Measurements from ENCODE around the gene TRIM15. TPM values are rescaled to one million over a fixed set of nuclear protein-coding genes. Genes with fewer than 3 reads are reported as not detected.
A peak's percentile ranks its signal among the peaks of the same experiment; 100 is the strongest.
"Not testable (repeated sequence)": the region's sequence is repeated elsewhere in the genome, so short reads cannot be mapped to it uniquely, and the experiment has no call there.

TRIM15 gene
- total and polyA plus RNA-seq, 2 experiments from 2014 or later, result not detected

GRCh38 chr6:30219244-30219643, 55.9 kb downstream of the TRIM15 start:
- WGBS, 2 experiments (ENCODE audit: low coverage in 1 of 2, low lambda C conversion rate in 2 of 2, missing lambda C conversion rate in 2 of 2), result 0% methylated on average over 1 of the region's 1 CpG
- Histone ChIP-seq H4K20me1 (ENCODE audit: insufficient read depth) (no peaks in the 10 kb centered on the region), H3F3A (ENCODE audit: insufficient read depth) (no peaks in the 10 kb centered on the region), H3K9me2 (ENCODE audit: insufficient read depth) (no peaks in the 10 kb centered on the region), H3K9ac (no peak overlapping the region), H3K9me3 (ENCODE audit: low read depth) (no peaks in the 10 kb centered on the region), H3K4me3 (no peak overlapping the region), H3K4me1 (ENCODE audit: insufficient read depth) (no peaks in the 10 kb centered on the region), H3K36me3 (ENCODE audit: low read depth) (no peaks in the 10 kb centered on the region), H3K4me2 (ENCODE audit: unreplicated experiment) (no peak overlapping the region), H3K79me2 (ENCODE audit: insufficient read depth) (no peaks in the 10 kb centered on the region), H2AFZ (no peak overlapping the region), H3K27ac (no peak overlapping the region), H3K27me3 (replicated peaks; ENCODE audit: insufficient read depth) (no peaks in the 10 kb centered on the region)
- in situ Hi-C loops (cut with MboI), result no loop called here
- peak; percentile 73 for DNase-seq
- TF ChIP-seq EZH2phosphoT487 (IDR thresholded peaks at IDR 0.05; ENCODE audit: insufficient read depth, low read depth), result no peak
- TF ChIP-seq EZH2 (IDR thresholded peaks at IDR 0.05; ENCODE audit: insufficient read depth, poor library complexity, severe bottlenecking), result no peak

- H3K79me2 ChIP-seq (ENCODE audit: insufficient read depth); DNase-seq; H4K20me1 ChIP-seq (ENCODE audit: insufficient read depth); H3K9me3 ChIP-seq (ENCODE audit: low read depth); H3K9me2 ChIP-seq (ENCODE audit: insufficient read depth); H3F3A ChIP-seq (ENCODE audit: insufficient read depth); H2AFZ ChIP-seq; H3K4me1 ChIP-seq (ENCODE audit: insufficient read depth); H3K36me3 ChIP-seq (ENCODE audit: low read depth); in situ Hi-C loops (cut with MboI); H3K27ac ChIP-seq; H3K4me2 ChIP-seq (ENCODE audit: unreplicated experiment); H3K27me3 ChIP-seq (replicated peaks; ENCODE audit: insufficient read depth); H3K9ac ChIP-seq; H3K4me3 ChIP-seq: not testable (repeated sequence)
- 60% methylated on average over 6 of the region's 6 CpGs for WGBS, 2 experiments (ENCODE audit: low coverage in 1 of 2, low lambda C conversion rate in 2 of 2, missing lambda C conversion rate in 2 of 2)
These were observed 58.0 kb downstream of the TRIM15 start for GRCh38 chr6:30221395-30221794.

- H3K9me3 ChIP-seq (ENCODE audit: low read depth); H3K27me3 ChIP-seq (replicated peaks; ENCODE audit: insufficient read depth); H3K27ac ChIP-seq; H3K4me3 ChIP-seq; H3K4me2 ChIP-seq (ENCODE audit: unreplicated experiment); H3K9me2 ChIP-seq (ENCODE audit: insufficient read depth); H3K36me3 ChIP-seq (ENCODE audit: low read depth); in situ Hi-C loops (cut with MboI); H3F3A ChIP-seq (ENCODE audit: insufficient read depth); H3K79me2 ChIP-seq (ENCODE audit: insufficient read depth); H4K20me1 ChIP-seq (ENCODE audit: insufficient read depth); H3K4me1 ChIP-seq (ENCODE audit: insufficient read depth); DNase-seq; H3K9ac ChIP-seq; H2AFZ ChIP-seq: not testable (repeated sequence)
- WGBS, 2 experiments (ENCODE audit: low coverage in 1 of 2, low lambda C conversion rate in 2 of 2, missing lambda C conversion rate in 2 of 2), result 91% methylated on average over 22 to 23 of the region's 23 CpGs
These were observed 58.6 kb downstream of the TRIM15 start for GRCh38 chr6:30221956-30222355.

Small RNA genes lying within 50 kb of the gene (small RNA-seq; reads per million reads assigned to genes)
- gene RF00554 (ENCODE audit: low read depth, low replicate concordance), result not detected

Other genes starting within 250 kb of the TRIM15 start
- 546 and 634 TPM in 2 replicates for gene HLA-A, start 221.0 kb upstream of the TRIM15 start, total RNA-seq (2014; rRNA removed; shearing (Covaris generic))
- 508 and 529 TPM in 2 replicates for gene HLA-A, start 221.0 kb upstream of the TRIM15 start, polyA plus RNA-seq (2016; fragmentation: Nextera tagmentation; extraction: Ambion mirVana)
- 19.2 and 21.9 TPM in 2 replicates for gene POLR1H, start 102.3 kb upstream of the TRIM15 start, total RNA-seq (2014; rRNA removed; shearing (Covaris generic))
- gene POLR1H, start 102.3 kb upstream of the TRIM15 start, polyA plus RNA-seq (2016; fragmentation: Nextera tagmentation; extraction: Ambion mirVana), result 31.7 and 32.1 TPM in 2 replicates
- 40.2 and 44.1 TPM in 2 replicates for gene PPP1R11, start 96.3 kb upstream of the TRIM15 start, total RNA-seq (2014; rRNA removed; shearing (Covaris generic))
- 77.5 and 83.1 TPM in 2 replicates for gene PPP1R11, start 96.3 kb upstream of the TRIM15 start, polyA plus RNA-seq (2016; fragmentation: Nextera tagmentation; extraction: Ambion mirVana)
- not detected in 2 replicates for gene RNF39, start 87.8 kb upstream of the TRIM15 start, total RNA-seq (2014; rRNA removed; shearing (Covaris generic))
- gene RNF39, start 87.8 kb upstream of the TRIM15 start, polyA plus RNA-seq (2016; fragmentation: Nextera tagmentation; extraction: Ambion mirVana), result 0.21 and 0.30 TPM in 2 replicates
- gene TRIM31, start 50.5 kb upstream of the TRIM15 start, total RNA-seq (2014; rRNA removed; shearing (Covaris generic)), result not detected in 2 replicates
- not detected in 2 replicates for gene TRIM31, start 50.5 kb upstream of the TRIM15 start, polyA plus RNA-seq (2016; fragmentation: Nextera tagmentation; extraction: Ambion mirVana)
- gene TRIM40, start 27.4 kb upstream of the TRIM15 start, total RNA-seq (2014; rRNA removed; shearing (Covaris generic)), result not detected in 2 replicates
- gene TRIM40, start 27.4 kb upstream of the TRIM15 start, polyA plus RNA-seq (2016; fragmentation: Nextera tagmentation; extraction: Ambion mirVana), result not detected in 2 replicates
- 0.11 TPM in 1 of 2 replicates, not detected in the other for gene TRIM10, start 2.3 kb upstream of the TRIM15 start, total RNA-seq (2014; rRNA removed; shearing (Covaris generic))
- gene TRIM10, start 2.3 kb upstream of the TRIM15 start, polyA plus RNA-seq (2016; fragmentation: Nextera tagmentation; extraction: Ambion mirVana), result not detected in 2 replicates
- gene TRIM26, start 49.9 kb downstream of the TRIM15 start, total RNA-seq (2014; rRNA removed; shearing (Covaris generic)), result 25.0 and 30.7 TPM in 2 replicates
- 22.9 and 24.7 TPM in 2 replicates for gene TRIM26, start 49.9 kb downstream of the TRIM15 start, polyA plus RNA-seq (2016; fragmentation: Nextera tagmentation; extraction: Ambion mirVana)
- gene TRIM39, start 163.4 kb downstream of the TRIM15 start, total RNA-seq (2014; rRNA removed; shearing (Covaris generic)), result 9.6 and 29.1 TPM in 2 replicates
- 9.3 and 9.7 TPM in 2 replicates for gene TRIM39, start 163.4 kb downstream of the TRIM15 start, polyA plus RNA-seq (2016; fragmentation: Nextera tagmentation; extraction: Ambion mirVana)
- 40.2 and 45.8 TPM in 2 replicates for gene RPP21, start 181.6 kb downstream of the TRIM15 start, total RNA-seq (2014; rRNA removed; shearing (Covaris generic))
- gene RPP21, start 181.6 kb downstream of the TRIM15 start, polyA plus RNA-seq (2016; fragmentation: Nextera tagmentation; extraction: Ambion mirVana), result 63.4 and 67.2 TPM in 2 replicates

Measured in GM23248 (cell line).